IgD-negative memory B cell (primary cell): Measurements from ENCODE around the gene DNASE1L1. TPM values are rescaled to one million over a fixed set of nuclear protein-coding genes. Genes with fewer than 3 reads are reported as not detected.

Source experiments
- H3K27ac Mint-ChIP-seq, 3 donors: one replicate each; pipeline ENCODE4 v1.8.0; 2020 to 2022; ENCODE audit warnings: mild to moderate bottlenecking in 3 of 3, mixed read lengths in 3 of 3, moderate library complexity in 1 of 3
- H3K27me3 Mint-ChIP-seq: one replicate; pipeline ENCODE4 v1.8.0; 2021; ENCODE audit warnings: mixed read lengths
- H3K36me3 Mint-ChIP-seq: one replicate; pipeline ENCODE4 v1.8.0; 2020; ENCODE audit warnings: mild to moderate bottlenecking, mixed read lengths
- H3K4me1 Mint-ChIP-seq, 3 donors: one replicate each; pipeline ENCODE4 v1.8.0; 2020 to 2022; ENCODE audit warnings: mixed read lengths in 3 of 3, mild to moderate bottlenecking in 1 of 3
- H3K4me3 Mint-ChIP-seq, 4 donors: one replicate each; pipeline ENCODE4 v1.8.0; 2020 to 2022; ENCODE audit warnings: mild to moderate bottlenecking in 4 of 4, mixed read lengths in 4 of 4, moderate library complexity in 3 of 4
- H3K9me3 Mint-ChIP-seq, 3 donors: one replicate each; pipeline ENCODE4 v1.8.0; 2020 to 2021; ENCODE audit warnings: mixed read lengths in 3 of 3, mild to moderate bottlenecking in 1 of 3
- polyA plus RNA-seq: library from polyadenylated mRNA; unstranded; fragments of 300-500 nt; fragmentation: Illumina TruSeq; gene quantifications from one replicate; pipeline ENCODE4 v1.2.3, GENCODE V29; 2021

Gene DNASE1L1
- polyA plus RNA-seq, 1 donor from 2014 or later = 29.4 TPM

DNA sequence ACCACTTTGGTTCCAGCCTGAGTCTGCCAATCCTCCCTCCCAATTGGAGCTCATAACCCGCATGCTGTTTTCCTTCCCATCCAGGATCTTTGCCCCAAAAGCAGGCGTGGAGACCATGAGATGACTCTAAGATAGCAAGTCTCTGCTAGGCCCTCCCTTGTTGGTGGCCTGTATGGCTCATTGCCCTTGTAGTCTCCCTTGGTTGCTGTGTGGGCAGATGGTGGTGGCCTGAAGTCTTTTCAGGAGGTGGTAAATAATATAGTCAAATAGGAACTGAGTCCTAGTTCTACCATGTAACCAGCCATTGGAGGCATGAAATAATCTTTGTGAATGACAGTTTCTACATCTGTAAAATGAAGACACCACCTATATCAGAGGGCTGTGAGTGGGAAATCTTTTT, 20.7 kb upstream of the DNASE1L1 start:
- Mint-ChIP-seq H3K4me3 (peak overlapping the region; percentile 84 to 94 (median 90)), H3K4me1 (peaks cover 7 to 16% (median 14%) of the 10 kb centered on the region in 3 donors), H3K27me3 (no peaks in the 10 kb centered on the region), H3K27ac (peak overlapping the region in 1 of 3 donors; percentile 90), H3K36me3 (peaks cover 3% of the 10 kb centered on the region), H3K9me3 (peaks cover 0 to 2% (median 0%) of the 10 kb centered on the region in 3 donors)

DNA sequence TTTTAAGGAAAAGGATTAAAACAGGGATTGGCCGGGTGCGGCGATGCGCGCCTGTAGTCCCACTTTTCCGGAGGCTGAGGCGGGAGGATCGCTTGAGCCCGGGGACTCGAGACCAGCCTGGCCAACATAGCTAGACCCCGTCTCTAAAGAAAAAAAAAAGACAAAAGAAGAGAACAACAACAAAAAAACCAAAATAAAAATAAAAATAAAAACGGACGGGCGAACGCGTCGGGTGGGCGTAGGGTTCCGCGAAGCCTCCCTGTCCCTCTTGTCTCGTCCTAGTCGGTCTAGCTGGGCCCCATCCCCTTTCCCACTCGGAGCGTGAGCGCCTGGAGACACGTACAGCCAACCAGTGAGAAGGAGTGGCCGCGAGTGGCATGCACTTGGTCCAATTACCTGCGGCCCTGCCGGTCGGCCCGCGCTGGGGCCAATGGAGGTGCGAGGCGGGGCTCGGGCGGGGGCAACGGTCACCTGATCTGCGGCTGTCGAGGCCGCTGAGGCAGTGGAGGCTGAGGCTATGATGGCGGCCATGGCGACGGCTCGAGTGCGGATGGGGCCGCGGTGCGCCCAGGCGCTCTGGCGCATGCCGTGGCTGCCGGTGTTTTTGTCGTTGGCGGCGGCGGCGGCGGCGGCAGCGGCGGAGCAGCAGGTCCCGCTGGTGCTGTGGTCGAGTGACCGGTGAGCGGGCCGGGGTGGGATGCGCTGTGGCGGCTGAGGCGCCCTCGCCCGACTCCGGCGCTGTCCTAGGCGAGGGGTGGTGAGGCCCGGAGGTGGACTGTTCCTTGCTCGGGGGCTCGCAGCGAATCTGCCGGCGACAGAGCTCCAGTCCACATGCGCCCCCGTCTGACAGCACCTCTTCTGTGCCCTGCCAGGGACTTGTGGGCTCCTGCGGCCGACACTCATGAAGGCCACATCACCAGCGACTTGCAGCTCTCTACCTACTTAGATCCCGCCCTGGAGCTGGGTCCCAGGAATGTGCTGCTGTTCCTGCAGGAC, 19.4 kb upstream of the DNASE1L1 start, which contains the start of gene ATP6AP1:
ATP6AP1 (plus strand) TSS at position 502 of the 996 bp plus-strand sequence; CDS start at position 518, 16 bp downstream.
- Mint-ChIP-seq H3K27ac (peak within 1 kb of the TSS; percentile 50 to 93 (median 91)), H3K4me1 (peaks cover 7 to 16% (median 14%) of the 10 kb centered on the region in 3 donors), H3K9me3 (peaks cover 0 to 2% (median 0%) of the 10 kb centered on the region in 3 donors), H3K4me3 (peak within 1 kb of the TSS; percentile 84 to 94 (median 90)), H3K36me3 (peaks cover 2% of the 10 kb centered on the region), H3K27me3 (no peaks in the 10 kb centered on the region)

DNA sequence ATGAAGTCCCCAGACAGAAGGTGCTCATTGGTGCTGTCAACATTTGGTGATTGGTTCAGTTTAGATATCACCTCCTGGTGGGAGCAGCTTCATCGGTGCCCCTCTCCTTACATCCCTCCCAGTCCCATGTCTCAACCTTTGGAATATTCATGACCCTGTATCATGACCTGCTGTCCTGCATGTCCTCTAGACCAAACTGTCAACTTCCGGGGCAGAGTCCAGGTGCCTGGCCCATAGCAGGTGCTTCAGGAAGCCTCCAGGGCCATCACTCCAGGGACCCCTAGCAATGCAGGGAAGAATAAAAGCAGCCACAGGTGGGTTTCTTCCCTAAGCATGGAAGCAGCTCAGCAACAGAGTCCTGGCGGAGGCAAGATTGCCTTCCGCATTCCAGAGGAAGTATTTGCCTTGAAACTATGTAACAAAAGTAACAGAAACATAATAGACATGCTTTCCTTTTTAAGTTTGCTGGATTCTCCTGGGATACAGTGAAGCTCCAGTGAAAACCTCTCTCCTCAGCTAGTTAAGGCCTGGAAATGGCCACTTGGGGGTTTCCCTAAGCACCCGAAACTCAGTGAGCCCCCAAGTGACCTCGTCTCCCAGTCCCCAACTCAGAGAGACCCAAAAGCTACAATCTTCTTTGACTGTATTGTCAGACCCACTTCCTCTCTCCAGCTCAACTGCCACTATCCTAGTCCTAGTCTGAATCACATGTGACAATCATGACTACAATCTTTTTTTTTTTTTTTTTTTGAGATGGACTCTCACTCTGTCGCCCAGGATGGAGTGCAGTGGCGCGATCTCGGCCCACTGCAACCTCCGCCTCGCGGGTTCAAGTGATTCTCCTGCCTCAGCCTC, 18.1 kb upstream of the DNASE1L1 start:
- Mint-ChIP-seq H3K9me3 (peaks cover 0 to 2% (median 0%) of the 10 kb centered on the region in 3 donors), H3K27me3 (no peaks in the 10 kb centered on the region), H3K4me1 (peaks cover 7 to 16% (median 14%) of the 10 kb centered on the region in 3 donors), H3K27ac (no peak overlapping the region), H3K36me3 (no peaks in the 10 kb centered on the region), H3K4me3 (peak overlapping the region in 3 of 4 donors; percentile 21 to 33 (median 23))

DNA sequence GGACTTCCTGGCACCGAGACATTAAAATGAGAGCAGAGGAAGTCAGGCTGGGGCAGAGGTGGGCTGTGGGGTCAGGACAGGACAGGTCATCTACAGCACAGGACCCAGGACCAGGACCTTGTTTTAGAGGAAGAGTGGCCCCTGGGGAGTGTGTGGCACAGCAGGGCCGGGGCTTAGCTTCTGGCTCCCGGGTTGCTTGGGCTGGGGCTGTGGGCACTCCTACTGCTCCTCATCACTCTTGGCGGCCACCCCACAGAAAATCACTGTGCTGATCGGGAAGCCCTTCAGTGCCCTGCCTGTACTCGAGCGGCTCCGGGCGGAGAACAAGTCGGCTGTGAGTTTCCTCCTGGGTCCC, 11.3 kb upstream of the DNASE1L1 start:
- no peaks in the 10 kb centered on the region for H3K9me3 Mint-ChIP-seq
- H3K27me3 Mint-ChIP-seq = no peaks in the 10 kb centered on the region
- no peaks in the 10 kb centered on the region for H3K36me3 Mint-ChIP-seq
- peaks cover 0 to 3% (median 2%) of the 10 kb centered on the region in 3 donors for H3K4me1 Mint-ChIP-seq
- no peak overlapping the region for H3K27ac Mint-ChIP-seq
- H3K4me3 Mint-ChIP-seq = no peak overlapping the region

DNA sequence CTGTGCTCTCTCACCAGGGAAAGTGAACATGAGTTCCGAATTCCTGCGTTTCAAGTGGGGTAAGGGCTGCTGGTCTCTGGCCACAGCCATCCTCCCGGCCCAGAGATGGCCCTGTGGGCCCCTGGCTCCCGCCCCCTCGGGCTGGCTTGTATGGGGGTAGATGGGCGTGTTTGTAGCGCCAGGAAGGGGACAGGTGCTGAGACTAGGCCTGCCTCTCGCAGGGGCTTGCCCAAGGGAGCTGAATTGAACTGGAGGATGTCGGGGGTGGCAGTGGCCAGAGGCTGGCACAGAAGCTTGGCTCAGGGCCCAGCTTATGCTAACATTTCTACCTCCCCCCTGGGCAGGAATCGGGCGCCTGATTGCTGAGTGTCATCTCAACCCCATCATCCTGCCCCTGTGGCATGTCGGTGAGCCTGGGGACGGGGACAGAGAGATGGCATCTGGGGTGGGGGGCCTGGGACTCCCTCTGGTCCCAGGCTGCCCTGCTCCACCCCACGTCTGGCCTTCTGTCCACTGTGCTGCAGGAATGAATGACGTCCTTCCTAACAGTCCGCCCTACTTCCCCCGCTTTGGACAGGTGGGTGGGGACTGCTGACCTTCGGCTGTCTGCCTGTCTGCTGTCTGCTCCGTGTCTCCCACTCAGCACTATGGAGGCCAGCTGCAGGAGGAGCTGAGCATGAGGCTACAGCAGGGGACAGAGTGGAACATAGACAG, 10.8 kb upstream of the DNASE1L1 start:
- Mint-ChIP-seq H3K4me1 (peaks cover 0 to 3% (median 2%) of the 10 kb centered on the region in 3 donors), H3K4me3 (no peak overlapping the region), H3K27me3 (no peaks in the 10 kb centered on the region), H3K27ac (no peak overlapping the region), H3K36me3 (no peaks in the 10 kb centered on the region), H3K9me3 (no peaks in the 10 kb centered on the region)

DNA sequence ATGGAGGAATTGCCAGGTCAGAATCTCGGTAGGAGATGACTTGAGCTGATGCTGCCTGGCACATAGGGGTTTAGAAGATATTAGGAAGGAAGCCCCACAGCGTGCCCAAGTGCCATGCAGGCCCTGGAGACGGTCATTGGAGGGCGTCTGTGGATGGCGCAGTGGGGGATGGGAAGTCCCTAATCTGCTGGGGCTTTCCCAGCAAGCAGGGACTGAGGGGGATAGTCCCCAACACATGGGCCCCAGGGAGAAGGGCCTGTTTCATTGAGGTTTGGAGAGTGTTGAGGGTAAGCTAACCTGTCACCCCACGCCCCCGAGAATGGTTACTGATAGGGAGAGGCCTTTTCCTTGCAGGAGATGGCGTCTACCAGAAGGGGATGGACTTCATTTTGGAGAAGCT, 10.1 kb upstream of the DNASE1L1 start:
- H3K27me3 Mint-ChIP-seq = no peaks in the 10 kb centered on the region
- no peak overlapping the region for H3K4me3 Mint-ChIP-seq
- no peaks in the 10 kb centered on the region for H3K36me3 Mint-ChIP-seq
- H3K4me1 Mint-ChIP-seq = peaks cover 0 to 3% (median 2%) of the 10 kb centered on the region in 3 donors
- H3K27ac Mint-ChIP-seq = peak overlapping the region in 2 of 3 donors; percentile 63 to 80
- no peaks in the 10 kb centered on the region for H3K9me3 Mint-ChIP-seq

DNA sequence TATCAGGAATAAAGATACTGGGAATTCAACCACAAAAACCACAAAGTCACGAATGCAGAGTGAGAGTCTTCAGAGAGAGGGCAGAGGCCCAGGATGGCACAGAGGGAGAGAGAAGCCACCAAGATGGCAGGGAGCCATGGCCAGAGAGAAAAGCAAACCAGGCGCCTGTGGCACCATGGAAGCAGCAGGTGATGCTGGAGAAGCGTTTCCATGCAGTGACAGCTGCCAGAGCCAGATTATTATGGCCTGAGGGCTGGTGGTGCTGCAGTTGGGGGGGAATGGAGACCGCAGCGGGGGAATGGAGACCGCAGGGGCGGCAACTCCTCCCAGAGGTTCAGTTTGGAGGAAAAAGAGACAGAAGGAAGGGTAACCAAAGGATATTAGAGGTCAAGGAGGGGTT, 8.1 kb upstream of the DNASE1L1 start:
- H3K36me3 Mint-ChIP-seq = peaks cover 2% of the 10 kb centered on the region
- H3K9me3 Mint-ChIP-seq = no peaks in the 10 kb centered on the region
- H3K4me3 Mint-ChIP-seq = no peak overlapping the region
- no peaks in the 10 kb centered on the region for H3K27me3 Mint-ChIP-seq
- H3K4me1 Mint-ChIP-seq = peaks cover 4 to 6% (median 6%) of the 10 kb centered on the region in 3 donors
- no peak overlapping the region for H3K27ac Mint-ChIP-seq

DNA sequence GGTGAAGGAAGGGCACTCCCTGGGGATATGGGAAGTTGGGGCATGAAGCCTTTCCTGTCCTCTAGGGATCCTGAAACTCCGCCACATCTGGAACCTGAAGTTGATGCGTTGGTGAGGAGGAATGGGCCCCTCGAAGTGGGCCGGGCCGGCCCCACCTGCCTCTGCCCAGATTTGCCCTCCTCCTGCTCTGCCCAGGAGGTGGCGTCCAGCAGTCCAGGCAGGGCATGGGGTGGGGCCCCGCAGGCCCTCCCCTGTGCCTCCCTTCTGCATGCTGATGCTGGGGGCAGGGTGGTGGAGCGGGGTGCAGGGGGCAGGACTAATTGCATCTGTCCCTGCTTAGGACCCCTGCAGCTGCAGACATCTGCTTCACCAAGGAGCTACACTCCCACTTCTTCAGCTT, 4.1 kb upstream of the DNASE1L1 start:
- Mint-ChIP-seq H3K9me3 (no peaks in the 10 kb centered on the region), H3K4me3 (peak overlapping the region in 1 of 4 donors; percentile 84), H3K27ac (peak overlapping the region in 1 of 3 donors; percentile 93), H3K27me3 (no peaks in the 10 kb centered on the region), H3K4me1 (peaks cover 8 to 12% (median 9%) of the 10 kb centered on the region in 3 donors), H3K36me3 (peaks cover 2% of the 10 kb centered on the region)

DNA sequence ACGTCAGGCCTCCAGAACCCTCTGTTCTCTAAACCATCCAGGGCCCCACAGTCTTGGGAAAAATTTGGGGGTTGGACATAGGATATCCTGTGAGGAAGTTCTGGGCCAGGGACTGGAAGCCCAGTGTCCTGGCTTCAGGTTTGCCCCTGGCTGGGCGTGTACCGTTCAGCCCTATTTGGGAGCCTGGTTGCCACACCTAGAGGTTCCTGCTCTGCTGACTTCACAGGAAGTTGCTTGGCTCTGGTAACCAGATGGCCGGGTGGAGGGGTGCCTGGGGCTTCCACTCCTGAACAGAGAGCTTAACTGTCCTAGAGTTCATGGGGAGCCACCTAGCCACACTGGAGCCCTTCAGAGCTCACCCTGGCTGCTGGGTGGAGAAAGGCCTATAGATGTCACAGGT, 3.4 kb upstream of the DNASE1L1 start:
- Mint-ChIP-seq H3K4me1 (peaks cover 8 to 12% (median 9%) of the 10 kb centered on the region in 3 donors), H3K27ac (peak overlapping the region; percentile 5 to 93 (median 83)), H3K27me3 (no peaks in the 10 kb centered on the region), H3K9me3 (no peaks in the 10 kb centered on the region), H3K36me3 (peaks cover 2% of the 10 kb centered on the region), H3K4me3 (peak overlapping the region; percentile 84 to 92 (median 88))

DNA sequence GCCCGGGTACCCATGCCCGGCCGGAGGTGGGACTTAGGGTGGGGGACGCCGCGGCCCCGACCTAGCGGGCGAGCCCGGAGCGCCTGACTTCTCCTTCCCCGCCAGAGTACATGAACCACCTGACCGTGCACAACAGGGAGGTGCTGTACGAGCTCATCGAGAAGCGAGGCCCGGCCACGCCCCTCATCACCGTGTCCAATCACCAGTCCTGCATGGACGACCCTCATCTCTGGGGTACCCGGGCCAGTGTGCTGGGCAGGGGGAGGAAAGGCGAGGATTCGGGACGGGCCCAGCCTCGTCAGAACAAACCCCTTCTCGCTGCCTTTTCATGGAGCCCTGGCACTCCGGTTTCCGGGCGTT, 2.9 kb upstream of the DNASE1L1 start:
- Mint-ChIP-seq H3K4me1 (peaks cover 8 to 12% (median 9%) of the 10 kb centered on the region in 3 donors), H3K4me3 (peak overlapping the region; percentile 84 to 92 (median 88))

DNA sequence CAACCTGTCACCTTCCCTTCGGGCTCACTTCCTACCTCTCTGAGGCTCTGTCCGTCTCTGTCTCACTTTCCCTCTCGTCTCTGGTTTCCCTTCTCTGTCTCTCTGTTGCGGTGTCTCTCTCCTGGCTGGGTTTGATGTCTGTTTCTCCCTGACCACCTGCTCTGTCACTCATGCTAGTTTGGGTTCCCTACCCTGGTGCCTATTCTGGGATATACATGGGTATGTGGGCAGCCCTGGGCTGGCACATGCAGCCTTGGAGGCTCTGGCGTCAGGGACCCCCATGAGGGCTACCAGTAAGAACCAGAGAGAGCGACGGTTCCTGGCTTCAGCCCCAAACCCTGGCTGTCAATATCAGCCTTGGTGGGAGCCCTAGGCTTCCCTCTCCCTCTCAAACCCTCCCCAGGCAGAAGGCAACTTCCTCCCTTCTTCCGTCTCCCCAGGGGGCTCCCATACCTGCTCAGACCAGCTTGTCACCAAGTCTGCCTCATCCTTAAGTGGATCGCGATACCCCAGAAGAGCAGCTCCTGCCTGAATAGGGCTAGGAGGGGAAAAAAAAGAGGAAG, 314 bp downstream of the DNASE1L1 start:
- peak overlapping the region in 2 of 3 donors; percentile 53 to 86 for H3K27ac Mint-ChIP-seq
- no peaks in the 10 kb centered on the region for H3K9me3 Mint-ChIP-seq

More for the DNA sequence above, 2.9 kb upstream of the DNASE1L1 start:
- H3K9me3 Mint-ChIP-seq = no peaks in the 10 kb centered on the region
- peaks cover 2% of the 10 kb centered on the region for H3K36me3 Mint-ChIP-seq
- H3K27ac Mint-ChIP-seq = peak overlapping the region; percentile 46 to 93 (median 83)
- no peaks in the 10 kb centered on the region for H3K27me3 Mint-ChIP-seq

DNA sequence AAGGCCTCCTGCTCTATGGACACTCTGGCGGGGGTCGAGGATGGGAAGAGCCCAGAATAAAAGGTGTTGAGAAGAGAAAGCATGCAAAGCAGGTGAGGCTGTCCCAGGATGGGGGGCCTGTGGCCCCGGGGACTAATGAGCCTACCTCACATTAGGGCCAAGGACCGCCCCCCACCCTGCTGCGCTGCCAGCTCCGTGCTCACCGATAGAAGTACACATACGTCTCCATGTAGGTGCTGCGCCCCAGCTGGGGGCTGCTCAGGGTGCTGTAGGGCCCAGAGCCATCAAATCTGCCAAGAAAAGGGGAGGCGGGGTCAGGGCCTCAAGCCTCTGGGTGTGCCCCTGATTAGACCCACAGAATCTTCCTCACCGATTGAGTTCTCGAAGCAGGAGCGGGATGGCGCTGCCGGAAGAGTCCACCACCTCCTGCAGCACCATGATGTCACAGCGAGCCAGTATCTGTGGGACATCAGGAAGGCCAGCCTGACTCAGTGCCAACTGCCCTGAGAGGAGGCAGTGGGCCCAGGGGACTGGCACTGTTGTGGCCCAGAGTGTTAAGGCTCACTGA, 4.3 kb downstream of the DNASE1L1 start:
- H3K4me3 Mint-ChIP-seq = peak overlapping the region in 1 of 4 donors; percentile 29
- H3K9me3 Mint-ChIP-seq = no peaks in the 10 kb centered on the region
- no peaks in the 10 kb centered on the region for H3K27me3 Mint-ChIP-seq
- H3K36me3 Mint-ChIP-seq = peaks cover under 1% of the 10 kb centered on the region
- peaks cover 2 to 9% (median 9%) of the 10 kb centered on the region in 3 donors for H3K4me1 Mint-ChIP-seq
- H3K27ac Mint-ChIP-seq = no peak overlapping the region

More for the DNA sequence above, 314 bp downstream of the DNASE1L1 start:
- no peaks in the 10 kb centered on the region for H3K27me3 Mint-ChIP-seq
- H3K4me1 Mint-ChIP-seq = peaks cover 8 to 10% (median 9%) of the 10 kb centered on the region in 3 donors
- peak overlapping the region; percentile 75 to 85 (median 80) for H3K4me3 Mint-ChIP-seq
- peaks cover 2% of the 10 kb centered on the region for H3K36me3 Mint-ChIP-seq

DNA sequence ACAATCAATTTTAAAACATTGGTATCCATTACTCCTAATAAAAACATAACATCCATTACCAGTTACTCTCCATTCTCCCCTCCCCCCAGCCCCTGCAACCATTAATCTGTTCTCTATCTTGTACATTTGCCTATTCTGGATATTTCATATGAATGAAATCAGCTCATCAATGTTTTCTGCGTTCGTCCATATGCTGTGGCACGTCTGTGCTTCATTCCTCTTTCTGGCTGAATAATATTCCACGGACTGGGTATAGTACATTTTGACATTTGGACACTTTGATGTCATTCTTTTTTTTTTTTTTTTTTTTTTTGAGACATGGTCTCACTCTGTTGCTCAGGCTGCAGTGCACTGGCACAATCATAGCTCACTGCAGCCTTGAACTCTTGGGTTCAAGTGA, 5.2 kb downstream of the DNASE1L1 start:
- Mint-ChIP-seq H3K36me3 (peaks cover 4% of the 10 kb centered on the region), H3K4me1 (peaks cover 6 to 14% (median 12%) of the 10 kb centered on the region in 3 donors), H3K4me3 (peak overlapping the region in 1 of 4 donors; percentile 18), H3K9me3 (peaks cover 0 to under 1% (median 0%) of the 10 kb centered on the region in 3 donors), H3K27me3 (no peaks in the 10 kb centered on the region), H3K27ac (no peak overlapping the region)
